Activated T-helper 1 cell treated with Interleukin-2 at 50 U/mL for 16 hours (primary cell): ENCODE data around the gene FAM25A.

Source experiments
- DNase-seq: peaks from one replicate; pipeline ENCODE4 v3.0.0-alpha.2; 2020; ENCODE audit warnings: low read depth

The FAM25A gene

DNA sequence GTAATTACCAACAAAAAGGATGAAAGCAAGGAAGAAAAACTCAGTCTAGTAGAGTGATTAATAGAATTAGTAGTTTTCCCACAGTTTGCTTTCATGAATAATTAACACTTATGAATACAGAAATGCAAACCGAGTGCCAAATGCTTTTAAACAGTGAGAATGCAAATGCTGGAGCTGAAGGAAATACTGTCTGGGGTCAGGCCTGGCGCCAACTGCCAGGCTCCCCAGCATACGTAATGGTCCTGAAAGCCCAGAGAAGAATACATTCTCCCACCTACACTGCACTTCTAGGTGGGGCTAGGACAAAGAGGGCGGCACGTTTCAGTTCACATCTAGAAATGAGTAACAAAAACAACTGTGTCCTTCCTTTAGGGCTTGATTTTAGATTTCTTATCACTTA is 44.6 kb downstream of the FAM25A start:
- DNase-seq: no peak

DNA sequence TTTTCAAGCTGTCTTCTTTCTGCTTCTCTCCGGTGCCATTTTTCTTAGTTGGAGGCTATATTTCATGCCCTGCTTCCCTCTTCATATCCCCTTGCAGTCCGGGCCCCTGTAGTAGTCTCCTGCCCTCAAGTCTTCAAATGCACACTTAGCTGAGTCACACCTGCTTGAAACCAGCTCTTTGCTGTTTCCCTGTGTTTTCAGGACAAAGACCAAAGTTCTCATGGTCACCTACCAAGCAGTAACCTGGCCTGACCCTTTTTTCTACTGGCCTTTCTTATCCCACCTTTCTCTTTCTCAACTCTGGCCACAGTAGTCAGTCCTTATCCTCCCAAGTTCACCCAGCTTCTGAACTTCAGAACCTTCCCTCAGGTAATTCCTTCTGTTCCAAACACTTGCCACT is 46.1 kb downstream of the FAM25A start:
- no peak for DNase-seq

DNA sequence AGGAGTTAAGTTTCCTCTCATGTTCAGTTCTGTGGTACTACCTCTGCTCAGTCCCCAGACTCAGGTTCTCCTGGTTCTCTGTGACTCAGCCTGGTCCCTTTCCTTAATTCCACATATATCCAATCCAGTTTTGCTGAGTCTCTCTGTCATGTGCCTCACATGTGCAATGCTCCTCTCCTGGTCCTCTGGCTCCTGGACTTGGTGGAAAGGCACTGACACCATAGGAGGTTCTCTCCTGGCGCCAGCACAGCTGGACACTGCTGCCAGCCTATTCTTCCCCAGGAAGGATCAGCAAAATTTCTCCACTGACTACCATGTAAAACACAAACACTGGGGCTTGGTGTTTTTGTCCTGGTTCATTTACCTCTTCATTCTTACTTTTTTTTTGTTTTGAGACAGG is 46.8 kb downstream of the FAM25A start:
- no peak for DNase-seq

DNA sequence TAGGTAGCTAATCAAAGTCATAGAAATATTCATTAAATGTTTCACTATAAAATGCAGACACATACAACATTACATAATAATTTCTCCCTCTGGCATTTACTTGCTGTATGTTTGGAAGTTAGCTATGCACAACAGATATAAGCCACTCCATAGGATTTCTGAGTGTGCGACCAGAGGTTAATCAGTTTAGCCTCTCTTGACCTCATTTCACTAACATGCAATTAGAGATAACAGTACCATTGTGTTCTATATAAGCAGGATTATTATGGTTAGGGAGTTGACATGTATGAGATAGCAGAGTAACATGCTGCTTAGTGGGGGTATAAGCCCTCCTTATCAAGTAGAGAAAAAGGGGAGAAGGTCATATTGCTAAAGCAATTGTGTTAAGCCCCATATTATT is 48.2 kb downstream of the FAM25A start:
- no peak for DNase-seq

DNA sequence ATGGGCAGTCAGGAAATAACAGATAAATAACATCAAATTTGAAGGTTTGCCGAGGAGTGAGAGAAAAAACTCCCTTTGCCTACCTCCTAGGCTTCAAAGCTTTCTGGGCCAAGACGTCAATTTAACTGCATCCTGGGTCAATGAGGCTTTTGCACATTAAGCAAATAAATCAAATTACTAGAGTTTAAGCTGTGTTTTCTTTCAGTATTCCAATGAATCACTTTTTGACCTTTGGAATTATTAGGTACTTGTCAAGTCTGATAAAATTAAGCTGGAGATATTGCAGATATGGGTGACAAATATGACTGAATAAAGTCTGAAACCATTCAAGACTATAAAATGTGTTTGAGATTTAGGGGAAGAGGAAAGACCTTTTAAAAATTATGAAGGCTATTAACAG is 52.4 kb downstream of the FAM25A start:
- no peak for DNase-seq
